Measurements from ENCODE around the gene MYCBPAP. TPM values are rescaled to one million over a fixed set of nuclear protein-coding genes. Genes with fewer than 3 reads are reported as not detected.

The MYCBPAP gene
- total and polyA plus RNA-seq, 12 donors = 0.17 to 1.6 (median 0.59) TPM

DNA sequence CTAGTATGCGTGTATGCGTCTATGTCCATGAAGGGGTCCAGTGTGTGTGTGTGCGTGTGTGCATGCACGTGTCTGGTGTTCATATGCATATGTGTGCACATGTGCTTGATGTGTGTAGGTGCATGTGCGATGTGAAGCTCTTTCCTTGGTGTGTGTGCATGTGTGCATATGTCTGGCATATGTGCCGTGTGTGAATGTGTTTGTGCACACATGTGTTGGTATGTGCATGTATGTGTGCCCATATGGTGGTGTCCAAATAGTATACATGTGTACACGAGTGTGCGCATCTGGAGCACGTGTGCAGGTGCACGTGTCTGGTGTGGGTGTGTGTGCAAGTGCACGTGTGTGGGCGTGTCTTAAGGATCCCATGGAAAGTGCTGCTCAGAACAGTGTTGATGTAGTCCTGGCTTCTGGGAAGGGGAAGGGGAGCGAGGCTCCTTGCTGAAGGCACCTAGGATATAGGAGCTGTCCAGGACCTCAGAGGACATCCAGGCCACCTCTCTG, 69.3 kb downstream of the MYCBPAP start:
- Histone ChIP-seq H3K27me3 (peaks cover 0 to 6% (median 0%) of the 10 kb centered on the region in 7 donors), H3K36me3 (no peaks in the 10 kb centered on the region), H3K4me1 (peaks cover 0 to 6% (median 3%) of the 10 kb centered on the region in 9 donors), H3K9me3 (no peaks in the 10 kb centered on the region), H3K27ac (no peak overlapping the region), H3K4me3 (no peak overlapping the region)
- DNase-seq (no peak), ATAC-seq (no peak)
- intact Hi-C loops (cut with DNase I) = no loop called here
- TF ChIP-seq, protein P1, sequence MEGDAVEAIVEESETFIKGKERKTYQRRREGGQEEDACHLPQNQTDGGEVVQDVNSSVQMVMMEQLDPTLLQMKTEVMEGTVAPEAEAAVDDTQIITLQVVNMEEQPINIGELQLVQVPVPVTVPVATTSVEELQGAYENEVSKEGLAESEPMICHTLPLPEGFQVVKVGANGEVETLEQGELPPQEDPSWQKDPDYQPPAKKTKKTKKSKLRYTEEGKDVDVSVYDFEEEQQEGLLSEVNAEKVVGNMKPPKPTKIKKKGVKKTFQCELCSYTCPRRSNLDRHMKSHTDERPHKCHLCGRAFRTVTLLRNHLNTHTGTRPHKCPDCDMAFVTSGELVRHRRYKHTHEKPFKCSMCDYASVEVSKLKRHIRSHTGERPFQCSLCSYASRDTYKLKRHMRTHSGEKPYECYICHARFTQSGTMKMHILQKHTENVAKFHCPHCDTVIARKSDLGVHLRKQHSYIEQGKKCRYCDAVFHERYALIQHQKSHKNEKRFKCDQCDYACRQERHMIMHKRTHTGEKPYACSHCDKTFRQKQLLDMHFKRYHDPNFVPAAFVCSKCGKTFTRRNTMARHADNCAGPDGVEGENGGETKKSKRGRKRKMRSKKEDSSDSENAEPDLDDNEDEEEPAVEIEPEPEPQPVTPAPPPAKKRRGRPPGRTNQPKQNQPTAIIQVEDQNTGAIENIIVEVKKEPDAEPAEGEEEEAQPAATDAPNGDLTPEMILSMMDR (IDR thresholded peaks at IDR 0.05) = no peak
- 92 to 94% methylated on average over 13 of the region's 13 CpGs for WGBS, 2 donors

DNA sequence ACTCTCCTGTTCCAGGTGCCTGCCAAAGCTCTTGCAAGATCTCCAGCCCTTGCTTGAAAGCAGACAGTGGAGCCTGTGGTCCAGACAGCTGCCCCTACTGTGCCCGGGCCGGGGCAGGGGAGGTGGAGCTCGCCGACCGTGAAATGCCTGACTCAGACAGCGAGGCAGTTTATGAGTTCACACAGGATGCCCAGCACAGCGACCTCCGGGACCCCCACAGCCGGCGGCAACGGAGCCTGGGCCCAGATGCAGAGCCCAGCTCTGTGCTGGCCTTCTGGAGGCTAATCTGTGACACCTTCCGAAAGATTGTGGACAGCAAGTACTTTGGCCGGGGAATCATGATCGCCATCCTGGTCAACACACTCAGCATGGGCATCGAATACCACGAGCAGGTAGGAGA, 69.9 kb downstream of the MYCBPAP start:
- no peak overlapping the region for H3K4me3 ChIP-seq
- ATAC-seq (no peak), DNase-seq (no peak)
- 88% methylated on average over 16 of the region's 16 CpGs for WGBS, 2 donors
- H3K27ac ChIP-seq = no peak overlapping the region
- intact Hi-C loops (cut with DNase I) = no loop called here
- TF ChIP-seq, protein P1 (IDR thresholded peaks at IDR 0.05) = no peak
- H3K9me3 ChIP-seq = no peaks in the 10 kb centered on the region
- H3K27me3 ChIP-seq = peaks cover 0 to 6% (median 0%) of the 10 kb centered on the region in 7 donors
- H3K4me1 ChIP-seq = peaks cover 0 to 13% (median 9%) of the 10 kb centered on the region in 9 donors
- H3K36me3 ChIP-seq = no peaks in the 10 kb centered on the region

DNA sequence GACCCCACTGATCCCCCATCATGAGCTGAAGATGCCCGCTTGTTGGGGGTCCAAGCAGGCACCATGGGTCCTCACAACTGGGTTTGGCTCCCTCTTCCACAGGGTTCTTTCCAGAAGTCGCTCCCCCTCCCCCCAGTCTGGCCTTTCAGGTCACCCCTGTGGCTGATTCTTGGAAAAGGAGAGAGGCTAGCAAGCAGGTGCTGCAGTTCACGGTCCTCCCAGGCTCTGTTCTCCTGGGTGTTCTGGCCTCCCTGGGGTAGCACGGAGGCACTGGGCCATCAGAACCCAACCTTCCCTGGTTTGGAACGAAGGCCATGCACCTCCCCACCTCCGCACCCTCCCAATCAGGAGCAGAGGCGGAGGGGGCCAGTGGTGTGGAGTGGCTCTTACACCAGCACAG, 71.2 kb downstream of the MYCBPAP start:
- Histone ChIP-seq H3K9me3 (no peaks in the 10 kb centered on the region), H3K36me3 (no peaks in the 10 kb centered on the region), H3K4me3 (no peak overlapping the region), H3K27ac (no peak overlapping the region), H3K4me1 (peaks cover 0 to 17% (median 11%) of the 10 kb centered on the region in 9 donors), H3K27me3 (peaks cover 0 to 6% (median 0%) of the 10 kb centered on the region in 7 donors)
- TF ChIP-seq, protein P1 (IDR thresholded peaks at IDR 0.05) = no peak
- no peak for ATAC-seq
- intact Hi-C loops (cut with DNase I) = no loop called here
- DNase-seq = no peak
- 86 to 96% methylated on average over 7 of the region's 7 CpGs for WGBS, 2 donors

DNA sequence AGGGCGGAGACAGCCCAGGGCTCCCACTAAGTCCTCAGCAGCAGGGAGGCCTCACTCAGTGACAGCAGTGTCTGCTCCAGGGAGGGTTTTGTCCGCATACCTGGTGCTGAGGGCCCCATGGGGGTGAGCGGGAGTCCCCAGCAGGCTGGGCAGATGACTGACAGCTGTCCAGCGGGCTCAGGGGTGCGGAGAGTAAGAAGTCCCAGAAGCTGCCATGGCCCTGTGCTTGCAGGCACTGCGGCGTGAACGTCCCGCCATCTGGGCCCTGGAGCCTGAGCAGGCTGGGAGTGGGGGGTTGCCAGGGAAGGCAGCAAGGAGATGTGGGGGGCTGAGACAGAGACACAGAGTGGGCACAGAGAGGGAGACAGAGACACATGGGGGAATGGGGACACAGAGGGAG, 72.4 kb downstream of the MYCBPAP start:
- intact Hi-C loops (cut with DNase I) = no loop called here
- H3K4me3 ChIP-seq = no peak overlapping the region
- TF ChIP-seq, protein P1 (IDR thresholded peaks at IDR 0.05) = no peak
- no peaks in the 10 kb centered on the region for H3K36me3 ChIP-seq
- no peak overlapping the region for H3K27ac ChIP-seq
- peaks cover 0 to 19% (median 11%) of the 10 kb centered on the region in 9 donors for H3K4me1 ChIP-seq
- DNase-seq (no peak), ATAC-seq (no peak)
- peaks cover 0 to 6% (median 0%) of the 10 kb centered on the region in 7 donors for H3K27me3 ChIP-seq
- H3K9me3 ChIP-seq = no peaks in the 10 kb centered on the region
- 93% methylated on average over 9 of the region's 9 CpGs for WGBS, 2 donors

Other genes starting within 250 kb of the MYCBPAP start
- not detected for gene TMEM92, start 234.0 kb upstream of the MYCBPAP start, total RNA-seq
- under 1 TPM in 1 of 2 donors, not detected in 1; 0.04 TPM for gene TMEM92, start 234.0 kb upstream of the MYCBPAP start, polyA plus RNA-seq
- 10 to 100 TPM; 11.2 to 17.1 (median 11.9) TPM for gene XYLT2, start 162.3 kb upstream of the MYCBPAP start, total RNA-seq
- 10 to 100 TPM in 1 of 2 donors, 1 to 10 TPM in 1; 8.1 to 14.6 TPM for gene XYLT2, start 162.3 kb upstream of the MYCBPAP start, polyA plus RNA-seq
- gene MRPL27, start 135.3 kb upstream of the MYCBPAP start, total RNA-seq = 10 to 100 TPM; 54.8 to 90.0 (median 63.0) TPM
- 100 to 1,000 TPM; 241 to 253 TPM for gene MRPL27, start 135.3 kb upstream of the MYCBPAP start, polyA plus RNA-seq
- gene EME1, start 135.2 kb upstream of the MYCBPAP start, total RNA-seq = 1 to 10 TPM in 2 of 10 donors, under 1 TPM in 8; 0.25 to 1.8 (median 0.67) TPM
- gene EME1, start 135.2 kb upstream of the MYCBPAP start, polyA plus RNA-seq = under 1 TPM; 0.20 to 0.51 TPM
- gene LRRC59, start 110.9 kb upstream of the MYCBPAP start, total RNA-seq = 10 to 100 TPM; 19.2 to 48.3 (median 24.7) TPM
- 10 to 100 TPM; 11.4 to 83.1 TPM for gene LRRC59, start 110.9 kb upstream of the MYCBPAP start, polyA plus RNA-seq
- gene ACSF2, start 82.2 kb upstream of the MYCBPAP start, total RNA-seq = 10 to 100 TPM in 9 of 10 donors, 1 to 10 TPM in 1; 9.9 to 45.0 (median 19.7) TPM
- gene ACSF2, start 82.2 kb upstream of the MYCBPAP start, polyA plus RNA-seq = 10 to 100 TPM in 1 of 2 donors, 1 to 10 TPM in 1; 7.9 to 26.9 TPM
- under 1 TPM in 3 of 10 donors, not detected in 7; 0.13 to 0.74 (median 0.20) TPM for gene CHAD, start 39.6 kb upstream of the MYCBPAP start, total RNA-seq
- under 1 TPM in 1 of 2 donors, not detected in 1; 0.44 TPM for gene CHAD, start 39.6 kb upstream of the MYCBPAP start, polyA plus RNA-seq
- gene RSAD1, start 29.6 kb upstream of the MYCBPAP start, total RNA-seq = 10 to 100 TPM; 36.2 to 52.3 (median 45.5) TPM
- gene RSAD1, start 29.6 kb upstream of the MYCBPAP start, polyA plus RNA-seq = 10 to 100 TPM; 31.8 to 47.9 TPM
- gene EPN3, start 24.3 kb downstream of the MYCBPAP start, total RNA-seq = 10 to 100 TPM in 5 of 10 donors, 1 to 10 TPM in 5; 5.2 to 21.5 (median 10.1) TPM
- gene EPN3, start 24.3 kb downstream of the MYCBPAP start, polyA plus RNA-seq = 10 to 100 TPM in 1 of 2 donors, 1 to 10 TPM in 1; 3.0 to 18.9 TPM
- gene SPATA20, start 38.7 kb downstream of the MYCBPAP start, total RNA-seq = 10 to 100 TPM; 18.5 to 80.6 (median 63.3) TPM
- 10 to 100 TPM; 12.6 to 88.4 TPM for gene SPATA20, start 38.7 kb downstream of the MYCBPAP start, polyA plus RNA-seq
- gene CACNA1G, start 52.3 kb downstream of the MYCBPAP start, total RNA-seq = under 1 TPM; 0.14 to 0.46 (median 0.27) TPM
- gene CACNA1G, start 52.3 kb downstream of the MYCBPAP start, polyA plus RNA-seq = under 1 TPM; 0.04 to 0.22 TPM
- gene ABCC3, start 126.4 kb downstream of the MYCBPAP start, total RNA-seq = 1 to 10 TPM in 6 of 10 donors, under 1 TPM in 3, not detected in 1; 0.23 to 5.7 (median 1.1) TPM
- 1 to 10 TPM in 1 of 2 donors, under 1 TPM in 1; 0.41 to 2.0 TPM for gene ABCC3, start 126.4 kb downstream of the MYCBPAP start, polyA plus RNA-seq
- 10 to 100 TPM; 39.0 to 56.8 (median 43.6) TPM for gene ANKRD40, start 199.5 kb downstream of the MYCBPAP start, total RNA-seq
- 10 to 100 TPM; 18.2 to 20.6 TPM for gene ANKRD40, start 199.5 kb downstream of the MYCBPAP start, polyA plus RNA-seq
- gene LUC7L3, start 211.2 kb downstream of the MYCBPAP start, total RNA-seq = 10 to 100 TPM; 35.7 to 63.9 (median 46.8) TPM
- gene LUC7L3, start 211.2 kb downstream of the MYCBPAP start, polyA plus RNA-seq = 100 to 1,000 TPM in 1 of 2 donors, 10 to 100 TPM in 1; 33.7 to 188 TPM